Endothelial cell of umbilical vein (primary cell): ENCODE measurements around the gene ZNF772. TPM values are rescaled to one million over a fixed set of nuclear protein-coding genes. Genes with fewer than 3 reads are reported as not detected.

Experiments
- BruUV-seq: library from RNA; stranded (reverse); fragments of 400-500 nt; replicated peaks from 2 replicates; lab custom pipeline; 2021; lab: Mats Ljungman, UMichigan
- CTCF ChIA-PET: fragments of 300-600, 350-600 bp; sonication (Branson Sonifier 250); formaldehyde crosslinking; loops from one replicate; lab custom pipeline; 2021; ENCODE audit warnings: antibody characterized with exemption, inconsistent platforms; lab: Charles Lee
- POLR2A ChIA-PET: fragments of 300-600, 350-600 bp; sonication (Branson Sonifier 250); formaldehyde crosslinking; loops from one replicate; lab custom pipeline; 2021; ENCODE audit warnings: antibody characterized with exemption, inconsistent platforms; lab: Charles Lee
- DNase-seq: peaks from one replicate; pipeline ENCODE4 v3.0.0-alpha.2; 2011; ENCODE audit warnings: low read depth, low spot score
- FAIRE-seq: peaks from 2 replicates; lab custom pipeline; 2011; peaks lifted over from hg19 to GRCh38; lab: Jason Lieb, UNC
- H2AFZ ChIP-seq: 2 replicates; pipeline ENCODE4 v1.6.0; 2012; ENCODE audit warnings: low read depth, low read length, control low read depth, inconsistent platforms
- H3K27ac ChIP-seq: 2 replicates; pipeline ENCODE4 v1.5.1; 2011; ENCODE audit warnings: low read depth, mild to moderate bottlenecking, control low read depth, low read length, moderate library complexity; ENCODE audit not compliant: insufficient read depth
- H3K27me3 ChIP-seq, 2 experiments: 2 replicates each; pipeline versions ENCODE4 v1.6.0 to v1.6.1; 2011; ENCODE audit warnings: low read length in 2 of 2, mixed read lengths in 1 of 2; ENCODE audit not compliant: control insufficient read depth in 2 of 2, insufficient read depth in 2 of 2
- H3K36me3 ChIP-seq, 2 experiments: 2 replicates in 1 of 2; 3 replicates in 1 of 2; pipeline ENCODE4 v1.5.1; 2011; ENCODE audit warnings: low read length in 2 of 2, mild to moderate bottlenecking in 1 of 2, moderate library complexity in 1 of 2; ENCODE audit not compliant: control insufficient read depth in 2 of 2, insufficient read depth in 2 of 2; ENCODE audit errors: extremely low read depth in 1 of 2
- H3K4me1 ChIP-seq: 3 replicates; pipeline ENCODE4 v1.5.1; 2011; ENCODE audit warnings: mild to moderate bottlenecking, low read length; ENCODE audit not compliant: control insufficient read depth, insufficient read depth; ENCODE audit errors: extremely low read depth
- H3K4me2 ChIP-seq: 2 replicates; pipeline ENCODE4 v1.6.1; 2011; ENCODE audit warnings: low read length, control low read depth, mixed read lengths; ENCODE audit not compliant: insufficient read depth
- H3K4me3 ChIP-seq, 3 experiments: fragments of 200-600 bp in 1 of 3; sonication (generic), shearing (Covaris generic) in 1 of 3; replicated peaks in 1 of 3; 2 replicates each; pipeline ENCODE4 v1.5.1; 2011 to 2016; ENCODE audit warnings: control low read depth in 3 of 3, low read length in 3 of 3, mild to moderate bottlenecking in 2 of 3, inconsistent platforms in 1 of 3, low read depth in 1 of 3, moderate library complexity in 1 of 3; ENCODE audit not compliant: insufficient read depth in 1 of 3
- H3K79me2 ChIP-seq: 2 replicates; pipeline ENCODE4 v1.6.0; 2012; ENCODE audit warnings: low read length, inconsistent platforms; ENCODE audit not compliant: control insufficient read depth, insufficient read depth
- H3K9ac ChIP-seq: replicated peaks from 2 replicates; pipeline ENCODE3; 2011; ENCODE audit warnings: low read length, control low read depth; ENCODE audit not compliant: insufficient read depth; ENCODE audit errors: extremely low read depth
- H3K9me1 ChIP-seq: replicated peaks from 3 replicates; pipeline ENCODE4 v1.6.0; 2011; ENCODE audit warnings: mild to moderate bottlenecking, low read length; ENCODE audit not compliant: control insufficient read depth, insufficient read depth; ENCODE audit errors: extremely low read depth
- H3K9me3 ChIP-seq: replicated peaks from 2 replicates; pipeline ENCODE4 v1.5.1; 2012; ENCODE audit warnings: low read length, inconsistent platforms; ENCODE audit not compliant: control insufficient read depth, insufficient read depth
- H4K20me1 ChIP-seq: replicated peaks from 2 replicates; pipeline ENCODE3; 2011; ENCODE audit warnings: mild to moderate bottlenecking, low read length; ENCODE audit not compliant: control insufficient read depth, insufficient read depth; ENCODE audit errors: extremely low read depth
- EZH2 ChIP-seq: IDR thresholded peaks from 2 replicates; pipeline ENCODE4 v1.6.1; 2012; ENCODE audit warnings: borderline replicate concordance, low read depth, mild to moderate bottlenecking, moderate library complexity, low read length, inconsistent platforms; ENCODE audit not compliant: severe bottlenecking
- FOS ChIP-seq: IDR thresholded peaks from 2 replicates; pipeline ENCODE4 v1.6.1; 2011; ENCODE audit warnings: mild to moderate bottlenecking, low read length, moderate library complexity, borderline replicate concordance; ENCODE audit not compliant: insufficient read depth
- GATA2 ChIP-seq: IDR thresholded peaks from 2 replicates; pipeline ENCODE4 v1.7.0; 2011; ENCODE audit warnings: low read depth, mild to moderate bottlenecking, moderate library complexity, mixed read lengths, low read length; ENCODE audit not compliant: insufficient read length, insufficient read depth
- JUN ChIP-seq: IDR thresholded peaks from 2 replicates; pipeline ENCODE4 v1.6.1; 2011; ENCODE audit warnings: borderline replicate concordance, low read depth; ENCODE audit not compliant: insufficient read length, insufficient read depth
- MAX ChIP-seq: IDR thresholded peaks from 2 replicates; pipeline ENCODE4 v1.6.1; 2011; ENCODE audit not compliant: insufficient read depth, insufficient read length
- MYC ChIP-seq: IDR thresholded peaks from one replicate; pipeline ENCODE4 v1.6.1; 2011; ENCODE audit warnings: mild to moderate bottlenecking, low read depth, low read length
- POLR2A ChIP-seq: IDR thresholded peaks from 2 replicates; pipeline ENCODE4 v1.6.1; 2012; ENCODE audit warnings: low read depth, mild to moderate bottlenecking, control low read depth, low read length
- POLR2AphosphoS5 ChIP-seq: IDR thresholded peaks from 2 replicates; pipeline ENCODE4 v1.6.1; 2012; ENCODE audit warnings: low read depth, mild to moderate bottlenecking, control low read depth, low read length, moderate library complexity; ENCODE audit not compliant: insufficient read depth
- dilution Hi-C: fragments of 300-500 bp; cut with MboI; formaldehyde crosslinking; loops from one replicate; pipeline ENCODE4 v1.15.0; 2019; ENCODE audit warnings: low sequenced_read_pairs; ENCODE audit not compliant: extremely low pct_ligation_motif_present
- intact Hi-C: fragments of 100-400 bp; cut with micrococcal nuclease; formaldehyde crosslinking; loops from one replicate; pipeline ENCODE4 v1.10.0; 2022
- polyA plus RNA-seq, 4 experiments: library from polyadenylated mRNA; depleted of rRNA in 3 of 4; stranded (reverse) in 3 of 4; unstranded in 1 of 4; fragments of >200 nt; gene quantifications; 2 replicates each; pipeline versions ENCODE4 v1.2.1 to v1.2.3, GENCODE V29; 2011 to 2012; ENCODE audit warnings: missing spikeins in 1 of 4
- total RNA-seq: library from RNA; stranded (reverse); gene quantifications from 2 replicates; pipeline ENCODE4 v1.2.3, GENCODE V29; 2021
- TF ChIP-seq, protein P1 (sequence below), 2 donors: IDR thresholded peaks; 1 replicate in 1 of 2; 2 replicates in 1 of 2; pipeline ENCODE4 v1.5.1; 2011; ENCODE audit warnings: low read length in 2 of 2, mild to moderate bottlenecking in 2 of 2, moderate library complexity in 2 of 2, control low read depth in 1 of 2, inconsistent platforms in 1 of 2, low read depth in 1 of 2; ENCODE audit not compliant: insufficient read depth in 1 of 2; ENCODE audit errors: extremely low read depth in 1 of 2

ZNF772 gene
- total and polyA plus RNA-seq, 2 donors (not counting 3 experiments of a cell fraction or from before 2014, with no cell fraction given) = 3.1 to 6.4 TPM

- ChIA-PET POLR2A (no interaction called here), CTCF (no interaction called here)
- Histone ChIP-seq H2AFZ (no peak overlapping the region), H3K4me1 (no peaks in the 10 kb centered on the region), H3K4me2 (no peak overlapping the region), H3K4me3 (no peak overlapping the region), H3K27me3 (no peaks in the 10 kb centered on the region), H4K20me1 (no peaks in the 10 kb centered on the region), H3K79me2 (no peaks in the 10 kb centered on the region), H3K9me1 (no peaks in the 10 kb centered on the region), H3K36me3 (peaks cover 0 to 9% of the 10 kb centered on the region in 2 experiments), H3K27ac (no peak overlapping the region), H3K9me3 (peaks cover 4% of the 10 kb centered on the region), H3K9ac (no peak overlapping the region)
- DNase-seq (no peak), FAIRE-seq (no peak)
- TF ChIP-seq GATA2 (no peak), EZH2 (no peak), FOS (no peak), JUN (no peak), MYC (no peak), MAX (no peak), POLR2A (no peak), POLR2AphosphoS5 (no peak)
- TF ChIP-seq, protein P1, sequence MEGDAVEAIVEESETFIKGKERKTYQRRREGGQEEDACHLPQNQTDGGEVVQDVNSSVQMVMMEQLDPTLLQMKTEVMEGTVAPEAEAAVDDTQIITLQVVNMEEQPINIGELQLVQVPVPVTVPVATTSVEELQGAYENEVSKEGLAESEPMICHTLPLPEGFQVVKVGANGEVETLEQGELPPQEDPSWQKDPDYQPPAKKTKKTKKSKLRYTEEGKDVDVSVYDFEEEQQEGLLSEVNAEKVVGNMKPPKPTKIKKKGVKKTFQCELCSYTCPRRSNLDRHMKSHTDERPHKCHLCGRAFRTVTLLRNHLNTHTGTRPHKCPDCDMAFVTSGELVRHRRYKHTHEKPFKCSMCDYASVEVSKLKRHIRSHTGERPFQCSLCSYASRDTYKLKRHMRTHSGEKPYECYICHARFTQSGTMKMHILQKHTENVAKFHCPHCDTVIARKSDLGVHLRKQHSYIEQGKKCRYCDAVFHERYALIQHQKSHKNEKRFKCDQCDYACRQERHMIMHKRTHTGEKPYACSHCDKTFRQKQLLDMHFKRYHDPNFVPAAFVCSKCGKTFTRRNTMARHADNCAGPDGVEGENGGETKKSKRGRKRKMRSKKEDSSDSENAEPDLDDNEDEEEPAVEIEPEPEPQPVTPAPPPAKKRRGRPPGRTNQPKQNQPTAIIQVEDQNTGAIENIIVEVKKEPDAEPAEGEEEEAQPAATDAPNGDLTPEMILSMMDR (IDR thresholded peaks at IDR 0.05; ENCODE audit: extremely low read depth in 1 of 2, insufficient read depth in 1 of 2, low read depth in 1 of 2, low read length in 2 of 2) = no peak
- BruUV-seq = no TSS peak
- dilution Hi-C loops = no loop called here
- intact Hi-C loops = no loop called here
Measured at GRCh38 chr19:57511484-57511883, 34.1 kb upstream of the ZNF772 start.
